COLO668 (cell line): ENCODE data around the gene RCAN2.

ENCODE experiments used
- DNase-seq: peaks from one replicate; lab custom pipeline; 2025; ENCODE audit not compliant: unreplicated experiment; lab: John Stamatoyannopoulos, UW

The RCAN2 gene

GRCh38 chr6:46491628-46492547, 639 bp upstream of the RCAN2 start:
- DNase-seq, result peak; percentile 33

DNA sequence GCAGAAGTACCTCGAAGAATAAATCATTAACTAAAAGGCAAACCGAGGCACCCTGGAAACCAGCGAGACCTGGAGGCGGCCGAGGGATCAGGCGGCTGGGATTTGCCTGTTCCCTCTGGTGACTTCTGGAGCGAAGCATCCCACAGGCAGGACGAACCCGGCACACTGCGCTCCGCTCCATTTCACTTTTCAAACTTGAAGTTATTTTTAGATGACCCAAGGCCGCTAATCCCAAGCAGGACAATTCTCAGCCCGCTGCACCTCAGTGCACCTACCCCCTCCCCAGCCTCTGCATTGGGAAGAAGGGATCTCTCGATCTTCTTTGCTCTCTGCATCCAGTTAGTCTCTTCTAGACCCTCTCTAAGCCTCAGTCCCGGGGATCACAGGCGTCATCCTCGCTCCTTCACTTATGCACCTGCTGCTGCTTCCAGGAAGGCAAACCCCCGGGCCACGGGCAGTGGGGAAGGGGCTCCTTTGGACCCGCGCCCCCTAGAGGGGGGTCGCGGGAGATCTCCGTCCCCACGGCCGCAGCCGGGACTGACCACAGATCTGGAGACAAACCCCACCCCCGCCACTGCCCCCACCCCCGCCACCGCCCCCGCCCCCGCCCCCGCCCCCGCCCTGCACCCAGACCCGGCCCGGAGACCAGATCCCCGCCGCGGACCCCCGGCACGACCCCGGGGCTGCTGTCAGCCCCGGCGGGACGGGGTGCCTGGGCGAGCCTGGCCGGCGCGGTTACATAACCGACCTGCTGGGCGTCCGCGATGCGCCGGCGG, 636 bp downstream of the RCAN2 start:
- DNase-seq, result peak; percentile 14

- no peak for DNase-seq
Observed at GRCh38 chr6:46486181-46486580, 5.1 kb downstream of the RCAN2 start.

GRCh38 chr6:46484081-46484820, 7.0 kb downstream of the RCAN2 start:
- DNase-seq, result no peak

DNA sequence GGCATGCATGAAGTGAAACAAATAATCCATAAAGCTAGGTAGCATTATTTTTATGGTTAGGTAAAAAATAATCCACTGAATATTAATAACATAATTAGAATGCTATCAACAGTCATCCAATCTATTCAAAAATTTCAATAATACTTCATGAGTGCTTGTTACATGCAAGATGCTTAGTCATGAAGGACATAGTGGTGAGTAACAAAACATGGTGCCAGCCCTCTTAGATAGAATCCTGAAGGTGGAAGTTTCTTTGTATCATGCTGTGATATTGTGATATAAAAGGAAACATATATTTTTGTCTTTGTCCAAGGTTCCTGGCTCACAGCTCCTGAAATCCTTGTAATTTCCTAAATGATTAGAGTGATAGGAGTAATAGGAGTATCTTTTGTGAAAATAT, 14.9 kb downstream of the RCAN2 start:
- DNase-seq, result no peak

DNA sequence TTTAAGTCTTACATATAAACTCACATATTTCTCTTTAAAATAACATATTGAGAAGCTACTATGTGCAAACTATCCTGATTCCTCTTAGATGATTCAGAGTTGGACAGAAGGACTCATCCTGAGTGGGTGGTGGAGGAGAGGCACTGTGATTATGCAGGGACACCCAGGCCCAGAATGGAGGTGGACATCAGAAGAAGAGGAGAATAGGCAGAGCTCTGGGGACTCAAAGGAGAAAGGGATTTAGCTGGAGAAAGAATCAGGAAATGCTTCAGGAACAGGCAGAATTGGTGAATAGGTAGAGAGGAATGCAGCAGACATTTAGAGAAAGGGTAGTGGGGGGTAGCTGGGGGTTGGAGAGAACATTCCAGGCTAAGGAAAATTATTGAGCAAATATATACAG, 17.4 kb downstream of the RCAN2 start:
- DNase-seq, result no peak

DNA sequence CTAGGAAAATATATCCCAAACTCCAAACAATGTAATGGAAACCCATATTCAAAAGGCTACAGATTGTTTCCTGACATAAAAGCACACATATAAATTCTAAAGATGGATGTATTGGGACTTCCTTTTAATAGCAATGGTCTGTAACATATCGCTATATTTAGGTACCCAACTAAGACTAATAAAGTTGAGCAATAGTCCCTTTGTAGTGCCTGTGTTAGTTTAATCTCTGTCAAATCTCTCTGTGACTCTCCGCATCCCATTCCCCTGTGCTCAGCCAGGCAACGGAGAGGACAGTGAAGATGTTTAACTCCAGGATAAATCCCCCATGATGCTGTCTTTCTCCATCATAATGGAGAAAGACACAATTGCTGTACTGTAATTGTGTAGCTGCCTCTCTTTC, 19.0 kb downstream of the RCAN2 start:
- no peak for DNase-seq

GRCh38 chr6:46469021-46469420, 22.2 kb downstream of the RCAN2 start:
- DNase-seq, result no peak

DNA sequence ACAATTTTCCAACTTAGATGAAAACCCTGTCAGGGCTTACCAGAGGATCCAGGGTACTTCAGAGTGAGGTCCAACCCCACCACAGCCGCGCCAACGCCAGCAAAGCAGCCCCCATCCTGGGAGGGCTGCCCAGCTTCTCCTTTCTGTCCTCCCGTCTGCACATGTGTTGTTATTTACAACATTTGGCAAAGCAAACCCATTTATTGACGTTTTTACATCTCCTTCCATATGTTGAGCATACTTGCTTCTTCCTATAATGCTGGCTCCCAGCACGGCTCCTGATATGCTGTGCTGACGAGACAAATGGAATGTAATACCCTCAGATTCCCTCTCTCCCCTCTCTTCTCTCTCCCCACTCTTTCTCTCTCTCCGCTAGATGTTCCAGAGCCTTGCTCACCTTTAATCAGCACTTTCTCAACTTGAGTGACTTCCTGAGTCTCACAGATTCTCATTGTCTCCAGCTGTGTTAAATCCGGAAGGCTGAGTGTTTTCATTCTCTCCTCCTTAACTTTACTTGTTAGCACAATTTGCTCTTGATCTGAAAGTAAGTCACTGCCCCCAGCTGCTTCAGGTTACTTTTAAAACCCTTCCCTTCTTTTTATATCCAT, 22.7 kb downstream of the RCAN2 start:
- DNase-seq, result no peak

DNA sequence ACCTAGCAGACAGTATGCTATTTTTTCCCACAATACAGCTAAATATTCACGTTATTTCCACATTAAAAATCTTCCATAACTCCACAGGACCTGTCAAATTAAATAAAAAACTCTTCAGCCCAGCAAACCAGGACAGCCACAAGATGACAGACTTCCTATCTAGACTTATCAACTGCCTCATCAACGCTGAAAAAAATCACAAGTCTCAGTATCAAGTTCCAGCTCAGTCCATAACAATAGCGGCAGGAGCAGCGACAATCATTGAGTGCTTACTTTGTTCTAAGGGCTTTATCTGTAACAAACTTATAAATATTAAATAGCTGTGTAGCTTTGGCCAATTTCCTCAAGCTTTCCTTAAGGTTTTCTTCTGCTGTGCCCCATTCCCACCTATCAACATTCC, 24.7 kb downstream of the RCAN2 start:
- no peak for DNase-seq

DNA sequence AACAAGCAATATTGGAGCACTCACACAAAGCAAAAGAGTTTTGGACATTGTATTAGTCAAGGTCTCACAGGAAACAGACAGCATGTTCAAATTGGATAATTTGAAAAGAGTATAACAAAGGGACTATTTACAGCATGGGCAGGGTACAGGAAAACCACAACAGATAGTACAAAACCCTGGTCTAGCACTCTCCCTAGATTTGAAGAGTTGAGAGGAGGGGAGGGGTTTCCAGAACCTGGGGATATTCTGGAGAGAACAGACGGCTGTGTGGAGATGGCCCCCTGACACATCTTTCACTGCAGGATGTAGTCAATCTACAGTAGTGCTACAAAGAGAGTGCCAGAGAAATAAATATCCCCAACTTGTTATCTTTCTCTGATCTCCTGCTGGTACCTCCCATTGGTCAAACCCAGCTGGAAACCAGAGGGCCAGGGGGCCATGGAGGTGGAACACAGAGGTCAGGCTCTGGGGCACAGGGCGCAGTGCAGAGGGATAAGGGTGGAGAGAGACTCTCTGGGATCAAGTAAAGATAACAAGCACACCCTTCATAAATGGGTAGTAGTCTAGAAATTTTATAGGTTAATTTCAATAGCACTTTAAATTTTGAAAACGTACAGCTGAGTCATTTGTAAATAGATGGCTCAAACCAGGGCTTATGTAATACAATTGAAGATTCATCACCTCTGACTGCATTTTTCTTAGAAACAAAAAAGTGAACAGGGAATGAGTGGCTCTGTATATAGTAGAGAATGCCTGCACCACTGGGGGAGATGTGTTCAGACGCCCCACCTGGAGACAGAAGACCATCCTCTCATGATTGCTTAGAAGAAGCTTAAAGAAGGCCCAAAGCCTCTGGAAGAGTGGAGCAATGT, 25.7 kb downstream of the RCAN2 start:
- DNase-seq, result no peak

GRCh38 chr6:46456297-46456696, 35.0 kb downstream of the RCAN2 start:
- DNase-seq, result no peak

- DNase-seq, result no peak
Observed at GRCh38 chr6:46454691-46455090, 36.6 kb downstream of the RCAN2 start.

GRCh38 chr6:46453741-46454316, 37.4 kb downstream of the RCAN2 start:
- no peak for DNase-seq

GRCh38 chr6:46453216-46453615, 38.0 kb downstream of the RCAN2 start:
- no peak for DNase-seq

GRCh38 chr6:46452312-46452917, 38.8 kb downstream of the RCAN2 start:
- DNase-seq, result no peak

DNA sequence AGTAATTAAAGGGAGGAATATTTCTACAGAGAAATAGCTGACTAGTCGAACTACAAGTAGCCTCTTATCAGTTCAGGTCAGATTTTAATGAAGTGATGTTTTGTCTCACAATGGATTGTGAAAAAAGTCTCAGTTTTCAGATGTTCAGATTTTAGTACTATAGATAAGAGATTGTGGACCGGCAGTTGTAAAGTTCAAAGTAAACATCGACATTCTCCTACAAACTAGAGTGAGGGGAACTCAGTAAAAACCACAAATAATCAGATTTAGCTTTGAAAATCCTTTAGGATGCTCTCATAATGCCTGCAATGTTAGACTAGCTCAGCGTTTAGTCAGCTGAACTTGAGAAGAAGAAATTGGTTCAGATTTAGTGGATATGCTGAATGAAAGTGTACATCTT, 39.9 kb downstream of the RCAN2 start:
- DNase-seq, result no peak

DNA sequence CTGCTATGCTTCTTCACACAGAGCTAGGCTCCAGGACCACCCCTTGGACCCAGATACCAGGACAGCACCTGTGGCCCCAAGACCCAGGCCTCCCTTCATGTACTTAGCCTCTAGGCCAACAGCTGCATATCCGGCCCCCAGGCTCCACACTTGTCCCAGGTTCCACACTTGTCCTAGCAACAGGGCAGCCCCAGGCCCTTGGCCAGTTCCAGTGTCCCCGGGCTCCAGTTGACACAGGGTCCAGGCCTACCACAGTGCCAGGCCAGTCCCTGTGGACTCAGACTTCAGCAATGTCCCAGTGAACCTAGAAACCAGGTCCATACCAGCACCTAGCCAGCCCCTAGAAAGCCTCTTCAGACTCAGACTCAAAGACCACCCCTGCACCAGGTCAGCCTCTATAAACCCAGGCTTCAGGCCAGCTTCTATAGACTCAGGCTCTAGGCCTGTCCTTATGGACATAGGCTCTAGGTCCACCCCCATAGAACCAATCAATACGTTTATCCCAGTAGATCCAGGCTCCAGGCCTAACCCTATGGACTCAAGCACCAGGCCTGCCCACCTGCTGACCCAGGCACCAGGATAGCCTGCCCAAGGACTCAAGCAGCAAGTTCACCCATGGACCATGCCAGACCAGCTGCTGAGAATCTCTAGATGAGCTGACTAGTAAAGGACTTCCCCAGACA, 46.3 kb downstream of the RCAN2 start:
- DNase-seq, result no peak

DNA sequence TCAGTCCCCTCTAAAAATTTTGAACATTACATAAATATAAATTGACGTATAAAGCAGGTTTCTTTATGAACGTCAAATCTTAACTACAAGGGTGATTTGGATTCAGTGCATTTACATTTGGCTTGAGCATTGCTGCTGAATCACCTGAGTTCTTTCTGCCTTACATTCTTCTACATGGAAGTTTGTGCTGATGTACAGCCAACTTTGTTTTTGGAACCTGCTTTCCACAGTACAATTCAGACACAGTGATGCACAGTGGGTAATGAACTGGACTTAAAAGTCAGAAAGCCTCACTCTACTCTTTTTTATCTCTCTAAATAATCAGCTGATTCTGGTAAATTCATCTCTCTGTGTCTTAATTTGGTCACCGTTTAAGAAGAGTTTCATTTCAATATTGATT, 47.6 kb downstream of the RCAN2 start:
- no peak for DNase-seq
